DND-41 (cell line): ENCODE data around the gene NLGN1.

ENCODE experiments used
- ATAC-seq: fragments of 200-7000 bp; cut with Tn5 transposase; 3 replicates; pipeline ENCODE4 v1.9.1; 2021; ENCODE audit warnings: low read depth; ENCODE audit not compliant: insufficient read depth
- DNase-seq: peaks from one replicate; pipeline ENCODE4 v3.0.0-alpha.2; 2020
- H2AFZ ChIP-seq: 2 replicates; pipeline ENCODE4 v1.6.0; 2012; ENCODE audit warnings: low read depth, low read length
- H3K27ac ChIP-seq: 2 replicates; pipeline ENCODE4 v1.5.1; 2012; ENCODE audit warnings: low read length, inconsistent platforms
- H3K27me3 ChIP-seq: fragments of 200-600 bp; sonication (generic); 2 replicates; pipeline ENCODE4 v1.6.0; 2012; ENCODE audit warnings: low read length, mild to moderate bottlenecking, inconsistent platforms; ENCODE audit not compliant: insufficient read depth, poor library complexity
- H3K36me3 ChIP-seq: 2 replicates; pipeline ENCODE4 v1.5.1; 2012; ENCODE audit warnings: low read length, inconsistent platforms; ENCODE audit not compliant: insufficient read depth
- H3K4me1 ChIP-seq: 2 replicates; pipeline ENCODE4 v1.5.1; 2012; ENCODE audit warnings: mild to moderate bottlenecking, low read length; ENCODE audit not compliant: insufficient read depth
- H3K4me2 ChIP-seq: 2 replicates; pipeline ENCODE4 v1.6.0; 2012; ENCODE audit warnings: mild to moderate bottlenecking, moderate library complexity, low read length, inconsistent platforms; ENCODE audit not compliant: insufficient read depth
- H3K4me3 ChIP-seq, 2 experiments: fragments of 200-600 bp in 1 of 2; shearing (Covaris generic) in 1 of 2; 2 replicates each; pipeline ENCODE4 v1.5.1; 2012 to 2016; ENCODE audit warnings: inconsistent platforms in 2 of 2, low read length in 2 of 2, mild to moderate bottlenecking in 2 of 2, low read depth in 1 of 2, moderate library complexity in 1 of 2
- H3K79me2 ChIP-seq: 2 replicates; pipeline ENCODE4 v1.6.0; 2012; ENCODE audit warnings: low read length, inconsistent platforms; ENCODE audit not compliant: insufficient read depth
- H3K9ac ChIP-seq: 2 replicates; pipeline ENCODE4 v1.6.0; 2012; ENCODE audit warnings: low read depth, mild to moderate bottlenecking, inconsistent platforms, low read length, moderate library complexity
- H3K9me3 ChIP-seq: 2 replicates; pipeline ENCODE4 v1.5.1; 2012; ENCODE audit warnings: low read length, moderate library complexity, mild to moderate bottlenecking, inconsistent platforms; ENCODE audit not compliant: insufficient read depth, severe bottlenecking
- H4K20me1 ChIP-seq: 2 replicates; pipeline ENCODE4 v1.6.0; 2012; ENCODE audit warnings: low read length; ENCODE audit not compliant: insufficient read depth
- EZH2 ChIP-seq: IDR thresholded peaks from 3 replicates; pipeline ENCODE4 v1.6.1; 2012; ENCODE audit warnings: borderline replicate concordance, low read depth, mild to moderate bottlenecking, moderate library complexity, low read length, inconsistent platforms; ENCODE audit not compliant: severe bottlenecking
- TF ChIP-seq, protein P1 (sequence below): IDR thresholded peaks from 2 replicates; pipeline ENCODE4 v1.5.1; 2012; ENCODE audit warnings: borderline replicate concordance, low read length, moderate library complexity, mild to moderate bottlenecking; ENCODE audit not compliant: poor library complexity, severe bottlenecking; ENCODE audit errors: extremely low read depth

NLGN1 gene

DNA sequence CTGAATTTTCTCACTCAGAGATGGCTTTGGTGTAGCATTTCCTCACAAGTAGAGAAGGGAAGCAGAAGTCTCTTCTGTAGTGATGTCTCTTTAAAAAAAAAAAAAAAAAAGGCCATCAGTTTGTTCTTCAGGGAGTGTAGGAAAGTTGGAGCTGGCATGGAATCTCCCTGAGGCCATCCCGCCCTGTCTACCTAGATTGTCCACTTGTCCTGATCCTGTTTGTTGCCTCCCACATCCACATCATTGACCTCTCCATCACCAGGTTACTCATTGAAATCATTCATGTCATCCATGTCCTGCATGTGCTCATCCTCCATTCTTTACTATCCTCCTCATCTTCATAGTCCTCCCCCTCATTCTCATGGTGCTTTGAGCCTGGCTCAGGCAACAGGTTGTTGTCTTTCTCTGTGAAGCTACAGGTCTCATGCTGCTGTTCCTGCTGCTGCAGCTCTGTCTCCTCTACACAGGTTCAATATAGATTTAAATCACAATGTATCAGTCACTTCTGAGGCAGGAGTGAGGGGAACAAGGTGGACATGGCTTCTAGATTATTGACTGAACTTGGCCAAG lies 905.3 kb downstream of the NLGN1 start:
- ATAC-seq (no peak), DNase-seq (no peak)
- no peaks in the 10 kb centered on the region for H3K79me2 ChIP-seq
- H3K27ac ChIP-seq, result no peak overlapping the region
- no peaks in the 10 kb centered on the region for H3K36me3 ChIP-seq
- H3K27me3 ChIP-seq, result no peaks in the 10 kb centered on the region
- H3K9me3 ChIP-seq, result no peaks in the 10 kb centered on the region
- H3K4me3 ChIP-seq, result no peak overlapping the region
- H4K20me1 ChIP-seq, result no peaks in the 10 kb centered on the region
- no peak overlapping the region for H3K9ac ChIP-seq
- H3K4me2 ChIP-seq, result no peak overlapping the region
- no peaks in the 10 kb centered on the region for H3K4me1 ChIP-seq
- TF ChIP-seq, protein P1, sequence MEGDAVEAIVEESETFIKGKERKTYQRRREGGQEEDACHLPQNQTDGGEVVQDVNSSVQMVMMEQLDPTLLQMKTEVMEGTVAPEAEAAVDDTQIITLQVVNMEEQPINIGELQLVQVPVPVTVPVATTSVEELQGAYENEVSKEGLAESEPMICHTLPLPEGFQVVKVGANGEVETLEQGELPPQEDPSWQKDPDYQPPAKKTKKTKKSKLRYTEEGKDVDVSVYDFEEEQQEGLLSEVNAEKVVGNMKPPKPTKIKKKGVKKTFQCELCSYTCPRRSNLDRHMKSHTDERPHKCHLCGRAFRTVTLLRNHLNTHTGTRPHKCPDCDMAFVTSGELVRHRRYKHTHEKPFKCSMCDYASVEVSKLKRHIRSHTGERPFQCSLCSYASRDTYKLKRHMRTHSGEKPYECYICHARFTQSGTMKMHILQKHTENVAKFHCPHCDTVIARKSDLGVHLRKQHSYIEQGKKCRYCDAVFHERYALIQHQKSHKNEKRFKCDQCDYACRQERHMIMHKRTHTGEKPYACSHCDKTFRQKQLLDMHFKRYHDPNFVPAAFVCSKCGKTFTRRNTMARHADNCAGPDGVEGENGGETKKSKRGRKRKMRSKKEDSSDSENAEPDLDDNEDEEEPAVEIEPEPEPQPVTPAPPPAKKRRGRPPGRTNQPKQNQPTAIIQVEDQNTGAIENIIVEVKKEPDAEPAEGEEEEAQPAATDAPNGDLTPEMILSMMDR, result no peak
- TF ChIP-seq EZH2, result no peak
- no peak overlapping the region for H2AFZ ChIP-seq

DNA sequence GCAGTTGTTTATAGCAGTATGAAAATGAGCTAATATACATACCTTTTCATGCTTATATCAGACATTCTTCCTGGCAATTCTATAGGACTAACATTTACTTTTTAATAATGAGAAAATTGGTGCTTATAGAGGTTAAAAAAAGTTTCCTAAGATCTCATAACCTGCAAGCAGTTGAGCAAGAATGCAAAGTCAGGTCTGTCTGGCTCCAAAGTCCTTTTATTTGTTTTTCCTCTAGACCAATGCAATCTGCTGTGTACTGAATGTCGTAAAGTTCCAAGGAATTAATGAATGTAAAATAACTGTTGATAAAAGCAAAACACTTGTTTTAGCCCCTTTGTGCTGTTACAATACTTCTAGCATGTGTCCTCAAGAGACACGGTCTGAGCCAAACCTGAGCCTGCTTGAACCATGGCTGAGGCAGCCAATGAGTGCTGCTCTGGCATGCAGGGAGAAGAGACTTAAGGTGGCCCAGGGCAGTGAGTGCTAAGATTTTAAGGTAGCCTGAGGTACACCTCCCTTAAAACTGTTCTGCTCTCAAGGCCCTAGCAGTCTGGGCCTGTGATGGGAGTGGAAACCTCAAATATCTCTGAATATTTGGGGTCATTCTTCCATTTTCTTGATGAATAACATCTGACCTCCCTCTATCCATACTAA lies 906.5 kb downstream of the NLGN1 start:
- no peak for TF ChIP-seq EZH2
- TF ChIP-seq, protein P1, result no peak

DNA sequence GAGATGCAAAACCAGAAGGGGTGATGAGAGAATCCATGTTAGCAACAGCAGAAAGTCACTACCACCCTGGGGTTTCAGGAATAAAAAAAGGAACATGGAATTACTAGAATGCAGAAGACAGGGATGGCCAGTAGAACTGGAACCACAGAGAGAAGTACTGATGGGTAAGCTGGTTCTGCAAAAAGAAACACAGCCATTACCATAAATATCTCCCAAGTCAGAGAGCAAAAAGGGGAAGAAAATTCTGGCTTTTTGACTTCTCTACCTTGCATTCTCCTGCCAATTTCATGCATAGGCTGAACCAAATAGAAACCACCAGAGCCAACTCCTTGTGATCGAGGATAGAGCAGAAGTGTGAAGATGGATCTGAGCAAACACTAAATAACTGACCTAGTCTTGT lies 911.2 kb downstream of the NLGN1 start:
- no peaks in the 10 kb centered on the region for H4K20me1 ChIP-seq
- no peaks in the 10 kb centered on the region for H3K27me3 ChIP-seq
- no peaks in the 10 kb centered on the region for H3K9me3 ChIP-seq
- no peaks in the 10 kb centered on the region for H3K4me1 ChIP-seq
- no peak for TF ChIP-seq EZH2
- TF ChIP-seq, protein P1, result no peak
- H3K79me2 ChIP-seq, result no peaks in the 10 kb centered on the region
- H3K9ac ChIP-seq, result no peak overlapping the region
- no peak overlapping the region for H2AFZ ChIP-seq
- ATAC-seq (no peak), DNase-seq (no peak)
- H3K27ac ChIP-seq, result no peak overlapping the region
- H3K36me3 ChIP-seq, result no peaks in the 10 kb centered on the region
- no peak overlapping the region for H3K4me3 ChIP-seq
- no peak overlapping the region for H3K4me2 ChIP-seq

More for the DNA sequence above, 906.5 kb downstream of the NLGN1 start:
- Histone ChIP-seq H3K27ac (no peak overlapping the region), H3K4me1 (no peaks in the 10 kb centered on the region), H3K9ac (no peak overlapping the region), H3K4me3 (no peak overlapping the region), H4K20me1 (no peaks in the 10 kb centered on the region), H3K27me3 (no peaks in the 10 kb centered on the region), H2AFZ (no peak overlapping the region), H3K79me2 (no peaks in the 10 kb centered on the region), H3K9me3 (no peaks in the 10 kb centered on the region), H3K36me3 (no peaks in the 10 kb centered on the region), H3K4me2 (no peak overlapping the region)
- DNase-seq (no peak), ATAC-seq (no peak)
